Natural killer cell treated with Interleukin-12 subunit alpha and Interleukin-12 subunit beta and Interleukin-15 and Interleukin-18, amount 100 ng/mL, for 72 hours (primary cell): ENCODE measurements around the gene DNAJC27. TPM values are rescaled to one million over a fixed set of nuclear protein-coding genes. Genes with fewer than 3 reads are reported as not detected.
"Not testable (repeated sequence)": the region's sequence is repeated elsewhere in the genome, so short reads cannot be mapped to it uniquely, and the experiment has no call there.

Experiments used
- ATAC-seq, 2 donors: fragments of 150-1000 bp; cut with Tn5 transposase in 1 of 2; sonication (Bioruptor Pico), chemical (Tn5 transposase) in 1 of 2; 2 replicates each; pipeline ENCODE4 v1.10.0; 2021
- DNase-seq: peaks from one replicate; pipeline ENCODE4 v3.0.0; 2022; ENCODE audit warnings: low spot score
- H3K27ac Mint-ChIP-seq, 2 donors: 1 replicate in 1 of 2; 2 replicates in 1 of 2; pipeline ENCODE4 v1.8.0; 2022; ENCODE audit warnings: mixed read lengths in 2 of 2, mild to moderate bottlenecking in 1 of 2, moderate library complexity in 1 of 2
- H3K27me3 Mint-ChIP-seq, 2 donors: 1 replicate in 1 of 2; 2 replicates in 1 of 2; pipeline ENCODE4 v1.8.0; 2022; ENCODE audit warnings: mixed read lengths in 2 of 2
- H3K36me3 Mint-ChIP-seq: one replicate; pipeline ENCODE4 v1.8.0; 2022; ENCODE audit warnings: mixed read lengths
- H3K4me1 Mint-ChIP-seq, 2 donors: 1 replicate in 1 of 2; 2 replicates in 1 of 2; pipeline ENCODE4 v1.8.0; 2022; ENCODE audit warnings: low read depth in 2 of 2, mixed read lengths in 2 of 2, mild to moderate bottlenecking in 1 of 2
- H3K4me3 Mint-ChIP-seq: one replicate; pipeline ENCODE4 v1.8.0; 2022; ENCODE audit warnings: mixed read lengths
- H3K9me3 Mint-ChIP-seq: 2 replicates; pipeline ENCODE4 v1.8.0; 2022; ENCODE audit warnings: mixed read lengths
- total RNA-seq, 2 donors: library from RNA; stranded (reverse); gene quantifications; one replicate each; pipeline ENCODE4 v1.2.3, GENCODE V29; 2022

Gene DNAJC27
- total RNA-seq, result 1 to 10 TPM; 4.9 to 7.4 TPM

- peaks cover 12 to 21% of the 10 kb centered on the region in 2 donors for H3K4me1 Mint-ChIP-seq
- H3K36me3 Mint-ChIP-seq, result peaks cover 5% of the 10 kb centered on the region
- H3K27me3 Mint-ChIP-seq, result no peaks in the 10 kb centered on the region
- no peaks in the 10 kb centered on the region for H3K9me3 Mint-ChIP-seq
- H3K27ac Mint-ChIP-seq, result peak within 1 kb of the TSS; percentile 100
- H3K4me3 Mint-ChIP-seq, result peak within 1 kb of the TSS; percentile 87
- ATAC-seq, result peak; percentile 96
- DNase-seq, result peak; percentile 99
Measured at GRCh38 chr2:24971536-24972314, at the start of gene DNAJC27. TSS of gene DNAJC27 (minus strand) at chr2:24971955. CDS start at chr2:24971904, 51 bp downstream.

DNA sequence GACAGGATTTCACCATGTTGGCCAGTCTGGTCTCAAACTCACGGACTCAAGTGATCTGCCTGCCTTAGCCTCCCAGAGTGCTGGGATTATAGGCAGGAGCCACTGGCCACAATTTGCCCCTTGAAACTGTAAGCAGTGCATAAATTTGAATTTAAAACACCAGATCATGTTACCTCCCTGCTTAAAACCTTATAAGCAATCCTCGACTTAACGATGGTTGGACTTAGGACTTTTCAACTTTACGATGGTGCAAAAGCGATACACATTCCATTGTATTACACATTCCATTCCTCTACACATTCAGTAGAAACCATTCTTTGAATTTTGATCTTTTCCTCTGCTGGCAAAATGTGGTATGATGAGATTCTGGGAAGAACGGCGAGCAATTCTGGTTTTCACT, 46.9 kb upstream of the DNAJC27 start:
- no peaks in the 10 kb centered on the region for H3K36me3 Mint-ChIP-seq
- ATAC-seq (no peak), DNase-seq (no peak)
- H3K27me3 Mint-ChIP-seq, result peaks cover 7 to 12% of the 10 kb centered on the region in 2 donors
- no peaks in the 10 kb centered on the region for H3K4me1 Mint-ChIP-seq
- H3K4me3 Mint-ChIP-seq, result no peak overlapping the region
- no peak overlapping the region for H3K27ac Mint-ChIP-seq
- H3K9me3 Mint-ChIP-seq, result no peaks in the 10 kb centered on the region

DNA sequence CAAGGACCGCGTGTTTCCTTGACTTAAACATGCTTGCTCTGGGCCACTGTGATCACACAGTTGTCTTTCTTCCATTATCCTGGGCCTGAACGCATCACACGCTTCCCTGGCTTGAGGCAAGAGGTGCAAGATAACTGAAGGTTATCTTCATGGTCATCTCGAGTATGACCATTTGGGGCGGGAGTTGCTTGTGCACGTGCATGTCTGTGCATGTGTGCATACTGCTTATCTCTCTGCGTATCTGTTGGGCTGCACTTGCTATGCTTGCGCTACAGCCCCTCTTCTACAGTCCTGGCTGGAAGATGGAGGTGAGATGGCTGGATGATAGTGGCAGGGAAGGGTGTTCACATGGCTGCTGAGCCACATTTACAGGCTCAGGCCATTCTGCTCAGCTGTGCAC, 42.9 kb upstream of the DNAJC27 start:
- Mint-ChIP-seq H3K27me3 (no peaks in the 10 kb centered on the region), H3K27ac (no peak overlapping the region)

DNA sequence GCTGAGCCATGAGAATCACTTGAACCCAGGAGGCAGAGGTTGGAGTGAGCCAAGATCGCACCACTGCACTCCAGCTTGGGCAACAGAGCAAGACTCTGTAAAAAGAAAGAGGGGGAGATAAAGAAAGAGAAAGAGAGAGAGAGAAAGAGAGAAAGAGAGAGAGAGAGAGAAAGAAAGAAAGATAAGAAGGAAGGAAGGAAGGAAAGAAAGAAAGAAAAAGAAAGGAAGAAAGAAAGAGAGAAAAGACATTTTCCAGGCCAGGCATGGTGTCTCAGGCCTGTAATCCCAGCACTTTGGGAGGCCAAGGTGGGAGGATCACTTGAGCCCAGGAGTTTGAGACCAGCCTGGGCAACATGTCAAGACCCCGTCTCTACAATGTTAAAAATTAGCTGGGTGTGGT, 39.6 kb upstream of the DNAJC27 start:
- H3K9me3 Mint-ChIP-seq, H3K36me3 Mint-ChIP-seq, DNase-seq, H3K4me3 Mint-ChIP-seq, H3K27ac Mint-ChIP-seq, H3K27me3 Mint-ChIP-seq, H3K4me1 Mint-ChIP-seq, ATAC-seq: not testable (repeated sequence)

More for the DNA sequence above, 42.9 kb upstream of the DNAJC27 start:
- H3K4me1 Mint-ChIP-seq, result no peaks in the 10 kb centered on the region
- ATAC-seq, result no peak
- no peak overlapping the region for H3K4me3 Mint-ChIP-seq
- no peaks in the 10 kb centered on the region for H3K36me3 Mint-ChIP-seq
- DNase-seq, result no peak
- H3K9me3 Mint-ChIP-seq, result no peaks in the 10 kb centered on the region

- H3K27me3 Mint-ChIP-seq, result no peaks in the 10 kb centered on the region
- ATAC-seq, result peak in 1 of 2 donors; percentile 13
- no peak overlapping the region for H3K27ac Mint-ChIP-seq
- H3K36me3 Mint-ChIP-seq, result no peaks in the 10 kb centered on the region
- DNase-seq, result no peak
- H3K9me3 Mint-ChIP-seq, result no peaks in the 10 kb centered on the region
- H3K4me3 Mint-ChIP-seq, result no peak overlapping the region
- no peaks in the 10 kb centered on the region for H3K4me1 Mint-ChIP-seq
Measured at GRCh38 chr2:25009954-25010353, 38.2 kb upstream of the DNAJC27 start.

- H3K9me3 Mint-ChIP-seq, result no peaks in the 10 kb centered on the region
- H3K27me3 Mint-ChIP-seq, result peaks cover 9 to 13% of the 10 kb centered on the region in 2 donors
- DNase-seq, result no peak
- H3K4me3 Mint-ChIP-seq, result no peak overlapping the region
- no peaks in the 10 kb centered on the region for H3K36me3 Mint-ChIP-seq
- no peak for ATAC-seq
- no peak overlapping the region for H3K27ac Mint-ChIP-seq
- H3K4me1 Mint-ChIP-seq, result no peaks in the 10 kb centered on the region
Measured at GRCh38 chr2:25002066-25002465, 30.3 kb upstream of the DNAJC27 start.

GRCh38 chr2:25001325-25001637, 29.5 kb upstream of the DNAJC27 start:
- no peak for DNase-seq
- Mint-ChIP-seq H3K27ac (no peak overlapping the region), H3K9me3 (no peaks in the 10 kb centered on the region), H3K4me1 (no peaks in the 10 kb centered on the region), H3K36me3 (no peaks in the 10 kb centered on the region), H3K4me3 (no peak overlapping the region), H3K27me3 (peaks cover 9 to 13% of the 10 kb centered on the region in 2 donors)
- ATAC-seq, result no peak

DNA sequence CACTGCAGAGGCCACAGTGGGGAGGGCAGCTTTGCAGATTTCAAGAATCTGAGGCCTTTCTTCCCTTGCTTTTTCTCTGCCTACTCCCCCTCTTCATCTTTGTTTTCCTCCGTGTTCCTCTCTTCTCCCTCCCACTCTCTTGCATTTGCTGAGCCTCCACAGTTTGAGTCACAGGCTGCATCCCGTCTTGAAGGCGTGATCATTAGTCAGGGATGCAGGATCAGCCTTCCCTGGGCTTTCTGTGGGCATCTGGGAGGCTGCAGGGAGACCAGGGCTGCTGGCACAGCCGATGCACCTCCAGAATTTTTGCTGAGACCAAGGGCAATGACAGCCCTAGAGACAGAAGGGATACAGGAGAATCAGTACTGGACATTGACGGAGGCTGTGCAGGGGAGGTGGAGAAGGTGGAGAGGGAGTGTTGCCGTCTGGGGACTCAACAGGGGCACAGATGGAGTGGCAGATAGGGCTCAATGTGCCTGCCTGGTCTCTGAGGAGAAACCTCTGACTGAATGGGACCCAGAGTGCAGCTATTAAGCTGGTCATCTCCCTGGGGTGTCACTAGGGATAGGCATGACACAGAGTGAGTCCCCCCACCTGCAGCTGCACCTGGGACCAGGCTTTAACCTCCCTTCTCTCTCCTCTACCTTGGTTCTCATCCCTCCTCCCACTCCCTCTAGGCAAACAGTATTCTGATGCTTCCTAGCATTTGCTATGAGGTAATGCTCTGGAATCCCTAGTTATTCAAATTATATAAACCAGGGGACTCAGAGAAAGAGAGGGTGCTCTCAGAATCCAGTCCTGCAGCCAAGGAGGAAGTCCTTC, 29.0 kb upstream of the DNAJC27 start:
- ATAC-seq (peak in 1 of 2 donors; percentile 43), DNase-seq (no peak)
- Mint-ChIP-seq H3K27me3 (peaks cover 11 to 13% of the 10 kb centered on the region in 2 donors), H3K4me3 (no peak overlapping the region), H3K4me1 (no peaks in the 10 kb centered on the region), H3K36me3 (no peaks in the 10 kb centered on the region), H3K9me3 (no peaks in the 10 kb centered on the region), H3K27ac (no peak overlapping the region)

DNA sequence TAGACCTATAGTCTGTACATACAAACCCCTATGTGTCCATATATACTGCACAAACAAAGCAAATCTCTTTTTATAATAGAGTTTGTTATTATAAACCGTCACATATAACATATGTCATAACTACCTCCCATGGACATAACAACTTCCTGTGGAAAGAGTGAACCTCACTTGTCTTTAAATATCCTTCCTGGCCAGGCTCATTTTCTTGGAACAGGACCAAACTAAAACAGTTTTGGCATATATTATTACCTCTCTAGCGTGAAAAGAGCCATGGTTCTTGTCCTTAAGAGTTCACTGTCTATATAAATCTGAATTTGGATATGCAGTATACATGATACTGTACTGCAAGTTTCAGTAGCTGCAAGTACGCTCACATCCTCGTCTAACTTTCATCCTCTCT, 28.3 kb upstream of the DNAJC27 start:
- no peak for DNase-seq
- H3K9me3 Mint-ChIP-seq, result no peaks in the 10 kb centered on the region

GRCh38 chr2:24999097-24999496, 27.3 kb upstream of the DNAJC27 start:
- H3K4me1 Mint-ChIP-seq, DNase-seq, H3K4me3 Mint-ChIP-seq, H3K9me3 Mint-ChIP-seq, H3K36me3 Mint-ChIP-seq, H3K27ac Mint-ChIP-seq, ATAC-seq: not testable (repeated sequence)
- peaks cover 12 to 16% of the 10 kb centered on the region in 2 donors for H3K27me3 Mint-ChIP-seq

More for the DNA sequence above, 28.3 kb upstream of the DNAJC27 start:
- Mint-ChIP-seq H3K27ac (no peak overlapping the region), H3K4me3 (no peak overlapping the region), H3K27me3 (peaks cover 11 to 13% of the 10 kb centered on the region in 2 donors), H3K36me3 (no peaks in the 10 kb centered on the region), H3K4me1 (no peaks in the 10 kb centered on the region)
- no peak for ATAC-seq

DNA sequence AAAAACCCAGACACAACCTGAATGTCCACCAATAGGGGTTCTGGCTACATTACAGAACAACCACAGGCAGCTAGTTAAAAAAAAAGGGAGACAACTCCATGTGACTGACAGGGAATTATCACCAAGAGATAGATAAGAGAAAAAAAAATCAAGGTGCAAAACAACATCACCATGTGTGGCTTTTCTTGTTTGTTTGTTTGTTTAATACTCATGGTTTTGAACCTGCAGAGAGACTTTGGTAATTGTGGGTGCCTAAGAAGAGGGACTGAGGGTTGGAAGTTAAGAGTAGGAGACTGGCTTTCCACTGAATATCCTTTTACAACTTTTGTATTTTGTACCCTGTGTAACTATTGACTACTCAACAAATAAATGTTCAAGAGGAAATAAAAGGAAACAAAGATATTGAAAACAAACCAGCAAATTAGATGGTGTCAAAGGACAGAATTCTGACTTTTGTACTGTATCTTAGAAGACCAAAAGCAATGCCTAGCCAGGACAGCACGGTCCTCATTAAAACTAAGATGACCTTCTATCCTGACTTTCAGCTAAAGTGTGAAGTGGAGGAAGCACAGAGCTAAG, 22.5 kb upstream of the DNAJC27 start:
- ATAC-seq (no peak), DNase-seq (no peak)
- H3K4me1 Mint-ChIP-seq, result no peaks in the 10 kb centered on the region
- H3K9me3 Mint-ChIP-seq, result no peaks in the 10 kb centered on the region
- H3K36me3 Mint-ChIP-seq, result no peaks in the 10 kb centered on the region
- no peak overlapping the region for H3K4me3 Mint-ChIP-seq
- no peak overlapping the region for H3K27ac Mint-ChIP-seq
- peaks cover 17 to 19% of the 10 kb centered on the region in 2 donors for H3K27me3 Mint-ChIP-seq

- ATAC-seq (no peak), DNase-seq (no peak)
- Mint-ChIP-seq H3K4me3 (no peak overlapping the region), H3K9me3 (no peaks in the 10 kb centered on the region), H3K27ac (no peak overlapping the region), H3K27me3 (peaks cover 17 to 19% of the 10 kb centered on the region in 2 donors), H3K36me3 (no peaks in the 10 kb centered on the region), H3K4me1 (no peaks in the 10 kb centered on the region)
Measured at GRCh38 chr2:24993406-24994145, 21.8 kb upstream of the DNAJC27 start.

GRCh38 chr2:24986372-24986771, 14.6 kb upstream of the DNAJC27 start:
- ATAC-seq, result no peak
- Mint-ChIP-seq H3K4me3 (no peak overlapping the region), H3K9me3 (no peaks in the 10 kb centered on the region), H3K4me1 (no peaks in the 10 kb centered on the region), H3K27me3 (peaks cover 9 to 23% of the 10 kb centered on the region in 2 donors), H3K36me3 (no peaks in the 10 kb centered on the region), H3K27ac (no peak overlapping the region)
- DNase-seq, result no peak
